ENCODE results near the gene VPS41. TPM values are rescaled to one million over a fixed set of nuclear protein-coding genes. Genes with fewer than 3 reads are reported as not detected.

Gene VPS41
- total RNA-seq, 6 experiments from 2014 or later: 58.6 to 75.5 (median 64.4) TPM

DNA sequence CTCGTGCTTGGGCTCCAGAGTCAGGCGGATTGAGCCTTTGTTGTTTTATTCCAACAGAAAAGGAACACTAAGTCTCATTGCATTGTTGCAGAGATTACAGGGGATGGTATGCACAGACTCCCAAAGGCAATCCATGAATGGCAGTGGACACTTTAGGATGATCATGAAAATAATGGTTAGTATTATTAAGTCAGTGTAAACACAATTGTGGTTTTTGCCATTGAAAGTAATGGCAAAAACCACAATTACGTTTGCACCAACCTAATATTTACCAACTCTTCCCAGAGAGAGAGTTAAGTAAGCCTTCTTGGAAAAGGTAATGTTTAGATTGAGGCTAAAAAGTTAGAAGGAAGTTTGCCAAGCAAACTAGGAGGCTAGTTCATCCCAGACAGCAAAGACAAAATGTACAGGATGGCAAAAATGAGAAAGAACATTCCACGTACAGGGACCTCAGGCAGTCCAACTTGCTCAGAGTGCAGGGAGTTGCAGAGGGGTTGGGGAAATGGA lies 204.9 kb downstream of the VPS41 start:
- peaks cover 16% of the 10 kb centered on the region; the same call in 1 of the 2 replicates for H3K4me1 Mint-ChIP-seq (ENCODE audit: low read depth)
- TF ChIP-seq, protein P1, sequence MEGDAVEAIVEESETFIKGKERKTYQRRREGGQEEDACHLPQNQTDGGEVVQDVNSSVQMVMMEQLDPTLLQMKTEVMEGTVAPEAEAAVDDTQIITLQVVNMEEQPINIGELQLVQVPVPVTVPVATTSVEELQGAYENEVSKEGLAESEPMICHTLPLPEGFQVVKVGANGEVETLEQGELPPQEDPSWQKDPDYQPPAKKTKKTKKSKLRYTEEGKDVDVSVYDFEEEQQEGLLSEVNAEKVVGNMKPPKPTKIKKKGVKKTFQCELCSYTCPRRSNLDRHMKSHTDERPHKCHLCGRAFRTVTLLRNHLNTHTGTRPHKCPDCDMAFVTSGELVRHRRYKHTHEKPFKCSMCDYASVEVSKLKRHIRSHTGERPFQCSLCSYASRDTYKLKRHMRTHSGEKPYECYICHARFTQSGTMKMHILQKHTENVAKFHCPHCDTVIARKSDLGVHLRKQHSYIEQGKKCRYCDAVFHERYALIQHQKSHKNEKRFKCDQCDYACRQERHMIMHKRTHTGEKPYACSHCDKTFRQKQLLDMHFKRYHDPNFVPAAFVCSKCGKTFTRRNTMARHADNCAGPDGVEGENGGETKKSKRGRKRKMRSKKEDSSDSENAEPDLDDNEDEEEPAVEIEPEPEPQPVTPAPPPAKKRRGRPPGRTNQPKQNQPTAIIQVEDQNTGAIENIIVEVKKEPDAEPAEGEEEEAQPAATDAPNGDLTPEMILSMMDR (IDR thresholded peaks at IDR 0.05): no peak
- H3K9me3 Mint-ChIP-seq: no peaks in the 10 kb centered on the region
- DNase-seq: no peak
- no peaks in the 10 kb centered on the region for H3K36me3 Mint-ChIP-seq (ENCODE audit: low read depth)
- H3K27ac Mint-ChIP-seq: no peak overlapping the region
- H3K4me3 Mint-ChIP-seq: no peak overlapping the region
- H3K27me3 Mint-ChIP-seq (ENCODE audit: insufficient read depth): peaks cover 5% of the 10 kb centered on the region

DNA sequence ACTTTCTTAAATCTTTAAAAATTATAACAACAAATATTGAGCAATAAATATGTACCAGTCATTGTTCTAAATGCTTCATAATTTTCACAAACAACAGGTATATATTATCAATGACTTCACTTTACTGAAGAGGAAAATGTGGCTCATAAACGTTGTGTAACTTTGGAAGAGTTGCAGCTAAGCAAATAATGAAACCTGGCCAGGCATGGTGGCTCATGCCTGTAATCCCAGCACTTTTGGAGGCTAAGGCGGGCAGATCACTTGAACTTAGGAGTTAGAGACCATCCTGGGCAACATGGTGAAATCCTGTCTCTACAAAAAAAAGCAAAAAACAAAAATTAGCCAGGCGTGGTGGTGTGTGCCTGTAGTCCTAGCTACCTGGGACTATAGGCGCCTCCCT lies 205.9 kb downstream of the VPS41 start:
- no peak for DNase-seq
- peaks cover 16% of the 10 kb centered on the region; the same call in 1 of the 2 replicates for H3K4me1 Mint-ChIP-seq (ENCODE audit: low read depth)
- TF ChIP-seq, protein P1 (IDR thresholded peaks at IDR 0.05): no peak
- no peak overlapping the region for H3K27ac Mint-ChIP-seq
- no peaks in the 10 kb centered on the region for H3K36me3 Mint-ChIP-seq (ENCODE audit: low read depth)
- peaks cover 5% of the 10 kb centered on the region for H3K27me3 Mint-ChIP-seq (ENCODE audit: insufficient read depth)
- no peak overlapping the region for H3K4me3 Mint-ChIP-seq
- H3K9me3 Mint-ChIP-seq: no peaks in the 10 kb centered on the region

DNA sequence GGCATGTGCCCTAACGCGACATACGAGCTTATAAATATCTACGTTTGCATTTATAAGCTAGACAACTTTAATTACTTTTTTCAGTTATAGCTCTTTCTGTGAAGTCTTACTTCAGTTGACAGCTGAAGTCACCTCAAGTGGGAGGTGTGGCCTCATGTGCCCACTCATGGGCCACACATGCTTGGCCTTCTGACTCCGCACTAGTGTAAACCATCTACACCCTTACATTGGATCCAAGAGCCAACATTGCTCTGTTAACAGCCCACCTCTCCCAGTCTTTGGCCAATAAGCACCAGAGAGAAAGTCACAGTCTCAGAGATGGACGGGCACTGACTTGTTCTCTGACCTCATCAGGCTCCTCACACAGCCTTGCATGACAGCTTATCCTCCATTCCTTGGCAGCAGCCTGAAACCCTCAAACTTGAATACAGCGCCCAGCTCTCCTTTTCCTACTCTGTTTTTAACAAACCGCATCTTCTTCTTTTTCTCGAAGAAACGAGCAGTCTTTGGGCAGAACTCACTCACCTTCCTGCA lies 206.9 kb downstream of the VPS41 start:
- H3K27me3 Mint-ChIP-seq (ENCODE audit: insufficient read depth): peaks cover 5% of the 10 kb centered on the region
- no peaks in the 10 kb centered on the region for H3K9me3 Mint-ChIP-seq
- no peak for DNase-seq
- H3K4me3 Mint-ChIP-seq: no peak overlapping the region
- H3K27ac Mint-ChIP-seq: no peak overlapping the region
- peaks cover 16% of the 10 kb centered on the region; the same call in 1 of the 2 replicates for H3K4me1 Mint-ChIP-seq (ENCODE audit: low read depth)
- TF ChIP-seq, protein P1 (IDR thresholded peaks at IDR 0.05): no peak
- no peaks in the 10 kb centered on the region for H3K36me3 Mint-ChIP-seq (ENCODE audit: low read depth)

GRCh38 chr7:38700116-38700515 lies 208.9 kb downstream of the VPS41 start:
- DNase-seq: no peak
- no peaks in the 10 kb centered on the region for H3K36me3 Mint-ChIP-seq (ENCODE audit: low read depth)
- no peak overlapping the region for H3K4me3 Mint-ChIP-seq
- peaks cover 16% of the 10 kb centered on the region; the same call in 1 of the 2 replicates for H3K4me1 Mint-ChIP-seq (ENCODE audit: low read depth)
- H3K27ac Mint-ChIP-seq: no peak overlapping the region
- TF ChIP-seq, protein P1 (IDR thresholded peaks at IDR 0.05): no peak
- H3K9me3 Mint-ChIP-seq: no peaks in the 10 kb centered on the region
- H3K27me3 Mint-ChIP-seq (ENCODE audit: insufficient read depth): peaks cover 5% of the 10 kb centered on the region

DNA sequence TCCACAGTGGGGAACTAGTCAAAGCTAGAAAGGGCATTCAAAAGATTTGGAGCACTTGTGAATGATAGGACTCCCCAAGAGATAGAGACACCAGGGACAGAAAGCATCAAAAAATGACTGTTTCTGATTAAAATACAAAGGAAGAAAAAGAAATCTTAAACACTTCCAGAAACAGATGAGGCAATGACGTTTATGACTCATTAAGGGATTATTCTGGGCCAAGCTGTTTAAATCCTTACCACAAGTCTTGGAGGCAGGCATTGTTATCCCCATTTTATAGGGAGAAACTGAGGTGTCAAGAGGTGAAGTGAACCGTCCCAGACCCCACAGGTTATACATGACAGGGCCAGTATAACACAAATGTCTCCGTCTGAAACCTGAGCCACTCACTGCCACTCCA lies 209.5 kb downstream of the VPS41 start:
- TF ChIP-seq, protein P1 (IDR thresholded peaks at IDR 0.05): no peak
- no peaks in the 10 kb centered on the region for H3K9me3 Mint-ChIP-seq
- no peak overlapping the region for H3K4me3 Mint-ChIP-seq
- peak; percentile 8 for DNase-seq
- peaks cover 13% of the 10 kb centered on the region; the same call in 1 of the 2 replicates for H3K4me1 Mint-ChIP-seq (ENCODE audit: low read depth)
- H3K27ac Mint-ChIP-seq: no peak overlapping the region
- no peaks in the 10 kb centered on the region for H3K36me3 Mint-ChIP-seq (ENCODE audit: low read depth)
- H3K27me3 Mint-ChIP-seq (ENCODE audit: insufficient read depth): peaks cover 5% of the 10 kb centered on the region
